NCI-H774 (cell line): ENCODE data around the gene EPHA6.
A peak's percentile ranks its signal among the peaks of the same experiment; 100 is the strongest.

Source experiments
- DNase-seq: peaks from one replicate; lab custom pipeline; 2025; lab: John Stamatoyannopoulos, UW

EPHA6 gene

DNA sequence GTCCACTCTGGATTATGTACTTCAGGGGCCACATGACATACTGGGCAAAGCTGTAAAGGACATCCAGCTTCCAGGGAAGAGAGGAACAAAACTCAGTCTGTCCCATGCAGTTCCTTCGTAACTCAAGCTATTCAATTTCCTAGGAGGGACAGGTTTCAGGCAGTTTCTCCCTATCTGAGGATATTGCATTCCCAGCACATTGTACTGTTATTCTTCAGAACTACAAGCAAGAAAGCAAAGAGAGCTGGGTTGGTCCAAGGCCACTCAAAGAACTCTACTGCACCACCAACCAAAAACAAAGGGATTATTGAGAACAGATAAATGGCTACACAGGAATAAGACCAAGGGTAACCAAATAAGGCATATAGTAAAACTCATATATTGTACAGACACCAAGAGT is 832.5 kb downstream of the EPHA6 start:
- no peak for DNase-seq

DNA sequence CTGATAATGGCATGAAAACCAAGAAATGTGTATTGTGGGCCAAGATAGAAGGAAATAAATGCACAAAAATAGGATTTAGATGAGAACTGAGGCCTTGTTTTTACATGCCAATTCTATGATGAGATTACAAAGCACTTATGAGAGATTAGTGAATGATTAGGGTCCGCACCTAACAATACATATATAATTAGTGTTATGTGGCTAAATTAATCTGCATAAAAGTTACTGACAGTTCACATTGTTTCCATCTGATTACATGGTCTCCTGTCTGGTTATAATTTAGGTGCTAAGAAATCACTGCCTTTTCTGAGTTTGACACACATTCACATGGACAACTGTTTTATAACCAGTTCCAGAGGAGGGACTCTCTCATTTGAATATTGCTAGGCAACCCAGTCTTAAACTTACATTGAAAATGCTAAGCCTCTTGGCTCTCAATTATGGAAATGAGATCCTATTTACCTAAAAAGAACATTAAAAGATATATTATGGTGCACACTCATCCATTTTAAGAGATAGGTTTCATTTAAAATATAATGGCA is 833.1 kb downstream of the EPHA6 start:
- no peak for DNase-seq

DNA sequence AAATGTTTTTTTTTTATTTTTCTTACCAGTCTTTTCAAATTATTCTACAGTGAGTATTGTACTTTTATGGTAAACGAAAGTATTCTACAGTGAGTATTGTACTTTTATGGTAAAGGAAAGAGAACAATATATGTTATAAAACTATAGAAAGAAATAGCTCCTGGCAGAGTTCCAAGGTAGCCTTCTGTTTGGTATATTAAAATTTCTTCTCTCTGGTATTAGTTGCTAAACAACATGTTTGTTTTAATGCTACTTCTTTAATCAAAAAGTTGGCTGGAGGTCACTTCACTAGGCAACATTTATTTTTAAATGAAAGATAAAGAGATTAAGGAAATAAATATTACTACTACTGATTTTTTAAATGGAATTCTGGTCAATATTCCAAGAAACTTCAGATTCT is 841.6 kb downstream of the EPHA6 start:
- DNase-seq = no peak

DNA sequence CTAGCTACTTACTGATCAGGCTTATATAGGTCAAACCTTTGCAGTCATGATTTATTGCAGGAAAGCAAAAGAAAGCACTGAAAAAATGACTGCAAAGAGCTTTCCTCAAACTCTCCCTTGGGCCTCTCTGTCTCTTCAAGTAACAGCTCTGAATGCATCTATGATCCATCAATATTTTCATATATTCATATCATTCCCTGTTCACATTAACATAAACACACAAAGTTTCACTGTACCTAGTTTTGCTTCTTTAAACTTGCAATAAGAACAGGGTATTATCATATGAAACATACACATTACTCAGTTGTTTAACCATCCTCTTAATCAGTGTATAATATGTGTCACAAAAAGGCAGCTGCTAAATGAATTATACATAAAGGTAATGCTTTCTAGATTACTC is 842.2 kb downstream of the EPHA6 start:
- peak; percentile 61 for DNase-seq

DNA sequence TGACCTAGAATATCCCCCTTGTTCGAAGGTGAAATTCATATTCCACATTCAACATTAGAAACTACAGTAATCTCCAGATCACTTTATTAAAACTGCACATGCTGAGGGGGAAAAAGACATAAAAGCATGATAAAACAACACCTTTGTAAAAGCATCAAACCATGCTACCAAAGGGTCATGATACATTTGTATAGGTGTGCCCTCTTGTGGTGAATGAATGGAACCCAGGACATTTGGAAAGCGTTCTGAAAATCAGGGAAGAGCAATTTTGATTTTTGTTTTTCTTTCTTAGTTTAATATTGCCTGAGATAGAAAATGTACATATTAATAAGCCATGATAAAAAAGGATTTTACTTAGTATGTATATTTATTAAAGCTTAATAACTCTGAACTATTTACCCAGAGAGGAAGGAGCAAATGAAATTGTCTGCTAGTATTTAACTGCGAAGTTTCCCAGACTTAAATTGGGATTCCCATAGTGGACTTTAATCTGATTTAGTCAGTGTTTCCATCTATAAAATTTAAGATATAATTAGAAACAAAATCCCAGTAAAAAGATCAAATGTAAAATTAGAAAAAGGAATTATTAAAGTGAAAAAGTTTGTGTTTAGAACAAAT is 844.4 kb downstream of the EPHA6 start:
- peak; percentile 72 for DNase-seq

DNA sequence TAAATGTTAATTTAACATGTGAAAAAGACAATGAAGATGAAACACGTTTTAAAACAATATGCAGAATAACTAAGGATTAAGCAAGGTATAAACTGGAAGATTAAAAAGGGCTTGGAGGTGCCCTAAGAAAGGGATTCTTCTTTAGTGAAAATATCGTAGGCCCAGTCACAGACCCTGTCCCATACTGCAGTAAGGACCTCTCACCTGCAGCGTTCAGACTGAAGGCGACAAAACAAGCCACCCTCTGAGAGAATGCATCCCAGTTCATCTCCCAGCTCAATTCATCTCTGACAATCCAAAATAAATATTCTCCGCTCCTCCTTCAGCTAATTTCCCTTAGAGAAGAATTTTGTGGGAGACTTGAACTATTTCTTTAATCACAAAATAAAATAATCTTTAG is 847.9 kb downstream of the EPHA6 start:
- DNase-seq = no peak

DNA sequence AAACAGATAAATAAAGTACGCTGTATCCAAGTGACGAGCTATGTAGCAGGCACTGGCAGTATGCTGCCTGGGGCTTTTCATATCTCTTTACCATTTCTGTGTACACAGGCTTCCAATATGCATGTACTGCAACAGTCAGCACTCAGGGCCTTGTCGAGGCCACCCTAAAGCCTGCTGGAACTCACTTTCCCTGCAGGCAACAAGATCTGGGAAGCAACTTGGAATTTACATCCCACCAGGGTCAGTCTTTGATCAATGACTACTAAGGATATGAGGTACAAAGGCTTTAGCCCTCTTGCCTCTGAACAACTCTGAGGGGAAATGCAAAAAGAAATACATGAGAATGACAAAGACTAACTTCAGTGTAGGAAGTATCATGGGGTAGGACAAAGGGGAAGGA is 848.4 kb downstream of the EPHA6 start:
- DNase-seq = no peak

DNA sequence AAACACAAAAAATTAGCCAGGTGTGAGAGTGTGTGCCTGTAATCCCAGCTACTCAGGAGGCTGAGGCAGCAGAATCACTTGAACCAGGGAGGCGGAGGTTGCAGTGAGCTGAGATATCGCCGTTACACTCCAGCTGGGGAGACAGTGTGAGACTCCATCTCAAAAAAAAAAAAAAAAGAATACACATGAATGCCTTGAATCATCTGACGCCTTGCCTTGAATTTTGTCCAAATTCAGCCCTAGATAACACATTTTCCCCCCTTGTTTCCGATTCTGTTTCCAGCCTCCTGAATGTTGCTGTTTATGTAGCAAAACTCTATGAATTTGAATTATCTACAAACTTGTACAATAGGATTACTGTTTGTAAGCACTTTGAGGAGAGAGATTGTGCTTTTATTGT is 851.5 kb downstream of the EPHA6 start:
- DNase-seq = no peak

DNA sequence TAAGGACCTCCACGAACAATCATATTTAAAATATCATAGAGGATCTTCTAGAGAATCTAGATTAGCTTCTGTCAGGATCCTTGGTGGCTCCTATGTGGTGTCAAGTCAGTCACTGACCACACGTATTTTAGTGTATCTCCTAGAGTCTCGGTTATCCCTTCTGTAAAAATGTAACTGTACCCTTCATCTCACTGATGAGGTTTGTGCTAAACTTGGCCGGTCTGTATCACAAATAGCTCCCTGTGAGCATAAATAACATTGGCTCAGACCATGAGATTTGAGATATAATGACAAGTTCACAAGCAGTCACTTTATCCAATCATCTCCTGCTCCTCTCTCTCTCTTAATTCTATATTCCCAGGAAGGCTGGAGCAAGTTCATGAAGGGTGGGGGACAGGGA is 856.6 kb downstream of the EPHA6 start:
- DNase-seq = no peak

DNA sequence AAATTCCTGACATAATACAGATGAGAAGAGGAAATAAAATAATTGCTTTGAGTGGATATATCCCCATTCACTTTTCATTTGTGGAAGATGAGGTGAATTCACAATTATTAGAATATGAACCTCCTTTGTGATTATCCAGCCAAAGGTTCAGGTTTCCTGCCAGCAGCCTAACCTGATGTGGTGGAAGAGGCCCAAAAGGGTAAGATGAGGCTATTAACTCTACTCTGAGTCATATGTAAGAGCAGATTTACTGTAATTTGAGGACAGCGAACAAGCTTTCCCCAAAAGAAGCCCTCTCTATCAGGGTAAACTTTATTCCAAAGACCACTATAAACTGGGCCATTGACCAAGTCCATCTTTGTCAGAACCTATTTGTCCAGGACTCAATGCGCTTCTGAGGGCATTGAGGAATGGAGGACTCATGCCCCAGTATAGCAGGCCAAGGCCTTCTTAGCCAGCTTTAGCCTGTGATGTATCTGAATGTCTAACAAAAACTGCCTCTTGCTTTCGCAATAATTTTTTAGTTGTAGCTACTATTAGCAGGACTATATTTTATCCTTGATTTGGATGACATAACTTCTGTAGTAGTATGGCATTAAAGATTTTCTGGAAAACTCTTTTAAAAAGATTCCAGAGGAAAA is 859.1 kb downstream of the EPHA6 start:
- no peak for DNase-seq

DNA sequence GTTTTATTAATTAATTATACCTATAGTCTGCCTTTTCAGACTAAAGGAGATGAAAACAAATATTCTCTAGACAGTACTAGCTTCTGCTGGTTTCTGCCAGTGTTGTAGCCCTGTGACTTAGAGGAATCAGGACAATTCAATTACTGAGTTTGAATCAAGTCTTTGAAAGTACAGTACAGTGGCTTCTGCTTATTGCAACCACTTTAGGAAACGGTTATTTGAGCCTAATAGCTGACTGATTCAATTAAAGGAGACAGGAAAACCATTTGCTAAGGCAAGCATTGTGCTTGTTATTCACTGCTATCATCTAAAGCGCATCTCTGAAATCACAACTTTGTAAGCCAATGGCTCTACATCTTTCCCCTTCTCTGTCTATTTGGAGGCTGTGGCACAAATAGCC is 860.1 kb downstream of the EPHA6 start:
- no peak for DNase-seq

DNA sequence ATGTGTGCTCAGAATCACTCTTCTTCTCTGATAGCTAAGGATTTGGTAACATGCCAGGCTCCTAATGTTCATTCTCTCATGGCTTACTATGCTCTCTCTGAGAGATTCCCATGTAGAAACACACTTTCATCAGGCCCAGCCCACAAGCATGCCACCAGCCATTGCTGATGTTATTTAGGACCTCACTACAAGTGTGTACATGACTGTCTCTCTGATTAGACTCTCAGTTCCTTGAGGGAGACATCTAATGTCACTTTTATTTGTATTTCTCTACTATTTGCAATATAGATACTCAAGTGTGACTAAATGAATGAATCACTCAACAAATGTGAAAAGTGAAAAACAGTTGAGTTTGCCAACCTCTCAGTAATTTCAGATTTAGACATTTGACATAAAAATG is 865.8 kb downstream of the EPHA6 start:
- DNase-seq = no peak

DNA sequence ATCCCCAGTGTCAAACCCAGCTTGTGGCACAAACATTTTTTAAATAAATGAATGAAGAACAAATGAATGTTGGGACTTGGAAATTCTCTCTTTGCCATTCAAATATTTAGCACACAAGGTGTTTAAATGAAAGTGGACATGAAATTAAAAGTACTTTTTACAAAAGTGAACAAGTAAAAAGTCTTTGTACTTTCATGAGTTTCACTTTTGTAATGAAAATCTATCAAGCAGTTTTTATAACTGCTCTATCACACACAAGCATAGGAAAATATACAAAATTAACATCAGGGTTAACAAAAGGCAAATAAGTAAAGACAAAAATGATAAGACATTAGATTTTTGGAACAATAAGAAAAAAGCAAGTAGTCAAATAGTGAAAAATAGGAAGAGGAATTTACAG is 866.3 kb downstream of the EPHA6 start:
- DNase-seq = no peak

DNA sequence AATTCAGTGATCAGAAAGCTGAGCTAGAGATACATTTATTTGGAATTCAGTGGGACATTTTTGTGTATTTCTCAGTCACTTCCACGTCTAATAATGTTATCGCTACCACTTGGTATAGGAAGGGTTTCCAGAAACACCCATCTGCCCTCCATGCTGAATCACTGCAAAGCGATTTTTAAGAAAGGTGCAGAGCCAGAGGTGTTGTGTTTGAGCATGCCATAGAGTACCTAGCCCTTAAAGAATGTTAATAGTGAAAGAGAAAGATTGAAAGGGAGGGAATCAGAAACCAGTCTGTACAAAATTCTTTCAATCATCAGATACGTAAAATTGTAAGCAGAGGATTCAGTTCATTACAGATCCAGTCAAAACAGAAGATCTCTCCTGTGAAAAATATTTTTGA is 870.1 kb downstream of the EPHA6 start:
- no peak for DNase-seq

DNA sequence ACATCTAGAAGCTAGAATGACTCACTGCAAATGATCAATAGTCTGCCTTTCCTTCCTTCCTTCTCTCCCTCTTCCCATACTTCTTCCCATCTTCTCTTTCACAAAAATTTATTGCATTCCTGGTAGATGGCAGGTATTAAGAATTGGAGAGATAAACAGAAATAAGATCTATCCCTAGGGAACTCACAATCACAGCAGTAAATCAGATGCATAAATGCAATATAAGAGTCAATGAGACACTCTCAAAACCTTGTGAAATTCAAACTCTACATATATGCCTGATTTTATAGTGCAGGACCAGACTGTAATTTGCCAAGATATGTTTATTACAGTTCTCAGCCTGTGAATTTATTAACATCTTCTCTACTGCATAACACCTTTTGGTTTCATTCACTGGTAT is 871.9 kb downstream of the EPHA6 start:
- no peak for DNase-seq

DNA sequence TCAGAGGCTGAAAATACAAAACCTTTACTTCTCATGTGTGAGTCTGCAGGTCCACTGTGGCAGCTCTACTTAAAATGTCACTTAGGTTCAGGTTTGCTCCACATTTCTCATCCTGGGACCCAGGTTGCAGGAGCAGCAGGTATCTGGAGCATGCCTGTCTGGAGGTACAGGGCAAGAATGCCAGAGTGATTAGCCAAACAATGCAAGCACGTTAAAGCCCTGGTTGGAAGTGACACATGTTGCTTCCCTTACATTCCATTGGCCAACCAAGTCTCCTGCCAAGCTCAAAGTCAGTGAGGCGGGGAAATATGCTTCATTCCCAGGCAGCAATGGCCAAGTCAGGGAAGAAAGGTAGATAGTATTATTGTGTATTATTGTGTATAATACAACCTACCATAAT is 873.3 kb downstream of the EPHA6 start:
- DNase-seq = no peak

DNA sequence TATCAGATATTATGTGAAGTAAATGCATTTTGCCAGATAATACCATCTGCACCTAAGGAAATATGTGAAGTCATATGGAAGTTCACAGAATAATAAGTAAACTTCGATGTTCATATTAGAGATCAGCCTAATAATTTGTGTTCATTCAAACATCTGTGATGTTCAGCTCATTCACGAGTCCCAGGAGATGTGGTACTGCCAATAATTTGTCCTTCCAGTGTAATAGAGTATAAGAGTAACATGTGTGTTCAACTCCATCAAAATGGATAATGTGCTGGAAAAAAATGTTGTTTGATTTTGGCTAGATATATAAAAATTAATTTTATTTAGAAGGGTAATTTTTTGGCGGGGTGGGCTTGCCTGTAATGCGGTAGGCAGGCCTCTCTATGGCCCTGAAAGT is 874.7 kb downstream of the EPHA6 start:
- DNase-seq = no peak

DNA sequence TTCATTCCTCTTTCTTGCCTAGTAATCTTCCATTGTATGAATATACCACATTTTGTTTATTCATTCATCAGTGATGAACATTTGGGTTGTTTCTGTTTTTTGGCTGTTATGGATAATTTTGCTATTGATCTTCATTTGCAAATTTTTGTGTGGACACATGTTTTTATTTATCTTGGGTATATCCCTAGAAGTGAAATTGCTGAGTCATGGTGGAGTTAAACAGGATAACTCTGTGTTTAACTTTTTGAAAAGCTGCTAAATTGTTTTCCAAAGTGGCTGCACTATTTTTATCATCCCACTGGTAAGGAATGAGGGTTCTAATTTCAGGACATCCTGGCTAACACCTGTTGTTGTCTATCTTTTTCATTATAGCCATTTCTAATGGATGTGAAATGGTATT is 875.6 kb downstream of the EPHA6 start:
- no peak for DNase-seq

DNA sequence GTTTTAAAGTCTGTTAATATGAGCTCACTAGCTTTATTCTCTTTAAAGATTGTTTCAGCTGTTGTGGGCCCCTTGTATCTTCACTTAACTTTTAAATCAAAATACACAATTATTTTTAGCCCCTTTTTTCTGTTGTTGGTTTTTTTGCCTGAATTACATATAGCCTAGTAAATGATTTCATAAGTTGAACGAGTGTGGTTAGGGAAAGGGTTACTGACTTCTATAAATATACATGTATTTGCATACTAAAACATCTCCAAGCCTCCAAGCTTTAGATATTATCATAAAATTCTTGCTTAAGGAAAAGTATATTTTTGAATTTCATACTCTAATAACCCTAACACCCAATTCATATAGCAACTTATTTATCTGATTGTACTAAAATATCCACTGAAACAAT is 877.0 kb downstream of the EPHA6 start:
- no peak for DNase-seq

DNA sequence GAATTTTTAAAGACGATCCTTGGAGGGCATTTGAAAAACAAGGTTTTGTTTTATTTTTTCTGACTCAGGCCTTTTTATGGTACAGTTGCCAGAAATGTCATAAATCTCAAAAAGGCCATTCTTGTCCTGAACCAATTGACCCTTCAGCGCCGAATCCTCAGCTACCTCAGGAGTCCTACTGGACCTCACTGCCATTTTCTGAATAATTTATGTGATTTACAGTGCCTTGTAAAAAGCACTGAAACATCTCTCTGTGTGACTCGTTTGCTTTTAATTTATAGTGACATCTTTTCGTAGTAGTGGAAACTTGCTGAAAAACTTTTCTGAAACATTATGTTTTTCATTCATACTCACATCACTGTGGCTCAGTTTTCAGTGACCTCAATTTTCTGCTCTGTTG is 878.0 kb downstream of the EPHA6 start:
- DNase-seq = no peak

DNA sequence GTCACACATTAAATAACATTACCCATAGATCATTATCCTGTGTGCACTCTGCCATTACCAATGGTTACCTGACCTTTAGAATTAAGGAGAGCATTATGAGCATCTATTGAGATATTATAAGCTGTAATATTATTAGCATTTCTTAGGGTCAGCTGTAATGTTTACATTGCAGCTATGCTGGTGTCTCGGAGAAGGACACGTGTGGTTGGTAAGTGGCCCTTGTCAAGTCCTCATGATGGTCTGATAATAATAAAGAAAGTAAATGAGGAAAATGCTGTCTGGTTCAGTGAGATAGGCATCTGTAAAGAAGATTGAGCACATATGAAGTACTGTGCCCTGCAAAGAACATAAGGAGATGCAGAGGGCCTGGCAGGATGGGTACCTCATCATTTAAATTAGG is 878.4 kb downstream of the EPHA6 start:
- no peak for DNase-seq

DNA sequence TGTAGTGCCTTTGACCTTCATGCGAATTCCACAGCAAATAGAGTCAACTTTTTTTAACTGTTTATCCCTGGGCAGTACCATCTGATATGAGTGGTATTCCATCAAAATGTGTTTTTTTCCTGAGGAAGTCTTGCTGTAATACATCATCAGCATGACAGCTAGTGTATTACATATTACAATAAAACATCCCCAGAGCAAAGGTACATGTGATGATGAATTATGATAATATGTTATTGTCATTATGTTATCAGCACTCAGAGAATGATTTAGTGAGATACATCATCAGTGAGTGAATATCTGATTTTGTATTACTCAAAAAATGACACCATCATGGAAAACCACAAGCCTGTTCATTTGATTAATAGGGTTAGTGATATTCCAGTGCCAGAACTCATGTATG is 880.5 kb downstream of the EPHA6 start:
- no peak for DNase-seq

DNA sequence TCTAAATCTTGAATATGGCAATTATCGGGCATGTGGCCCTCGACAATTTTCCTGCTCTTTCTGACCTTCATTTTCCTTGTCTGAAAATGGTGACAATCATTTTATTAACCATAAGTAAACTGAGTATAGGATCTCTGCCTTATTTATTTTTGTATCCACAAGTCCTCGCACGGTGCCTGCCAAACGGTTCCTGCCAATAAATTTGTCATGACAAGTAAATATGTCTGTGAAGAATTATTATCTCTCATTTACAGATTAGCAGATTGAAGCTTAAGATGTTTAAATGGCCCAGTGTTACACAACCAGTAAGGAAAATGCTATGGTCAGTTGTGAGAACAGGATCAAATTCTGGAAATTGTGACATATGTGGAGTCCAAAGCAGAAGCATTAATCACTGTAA is 884.3 kb downstream of the EPHA6 start:
- no peak for DNase-seq

DNA sequence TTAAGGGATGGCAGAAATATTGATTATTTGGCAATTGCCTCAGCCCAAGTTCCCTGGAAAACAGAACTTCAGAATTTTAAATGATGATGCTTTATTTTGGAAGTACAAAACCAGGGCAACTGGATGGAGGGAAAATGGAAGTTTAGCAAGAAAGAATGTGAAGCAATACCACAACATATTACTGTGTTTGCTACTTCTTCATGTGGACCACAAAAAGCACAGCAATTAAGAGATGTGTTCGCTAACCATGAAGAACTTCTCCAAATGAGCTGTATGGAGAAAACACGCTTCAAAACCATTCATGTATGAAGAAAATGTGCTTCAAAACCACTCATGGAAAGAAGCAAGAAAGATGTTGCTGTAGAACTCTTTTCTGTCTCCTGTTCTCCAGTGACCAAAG is 885.5 kb downstream of the EPHA6 start:
- no peak for DNase-seq
